ENCODE results near the gene CCL4.
"Not testable (repeated sequence)": the region's sequence is repeated elsewhere in the genome, so short reads cannot be mapped to it uniquely, and the experiment has no call there.

Gene CCL4

DNA sequence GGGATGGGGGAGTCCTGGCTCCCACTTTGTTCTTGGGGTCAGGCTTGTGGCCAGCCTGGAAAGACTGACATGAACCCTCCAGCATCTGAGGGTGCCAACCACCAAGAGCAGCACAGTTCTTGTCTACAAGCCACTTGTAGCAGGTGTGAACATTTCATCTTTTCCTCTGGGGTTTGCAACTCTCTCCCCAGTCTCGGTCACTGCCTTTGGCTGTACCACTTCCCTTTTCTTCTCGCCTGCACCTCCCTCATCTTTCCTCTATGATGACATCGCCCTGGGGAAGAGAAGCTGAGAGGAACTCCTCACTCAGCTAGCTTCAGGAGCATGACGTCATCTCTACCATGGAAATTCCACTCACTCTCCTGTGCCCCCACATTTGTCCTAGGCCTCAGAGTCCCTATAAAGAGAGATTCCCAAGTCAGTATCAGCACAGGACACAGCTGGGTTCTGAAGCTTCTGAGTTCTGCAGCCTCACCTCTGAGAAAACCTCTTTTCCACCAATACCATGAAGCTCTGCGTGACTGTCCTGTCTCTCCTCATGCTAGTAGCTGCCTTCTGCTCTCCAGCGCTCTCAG is at the start of gene CCL4:
Gene CCL4, plus strand, starts transcription at position 427 of the 575 bp plus-strand sequence. Its CDS starts 79 bp downstream, at position 506.
- not testable (repeated sequence) for DNase-seq (ENCODE audit: low read depth in 2 of 2)

DNA sequence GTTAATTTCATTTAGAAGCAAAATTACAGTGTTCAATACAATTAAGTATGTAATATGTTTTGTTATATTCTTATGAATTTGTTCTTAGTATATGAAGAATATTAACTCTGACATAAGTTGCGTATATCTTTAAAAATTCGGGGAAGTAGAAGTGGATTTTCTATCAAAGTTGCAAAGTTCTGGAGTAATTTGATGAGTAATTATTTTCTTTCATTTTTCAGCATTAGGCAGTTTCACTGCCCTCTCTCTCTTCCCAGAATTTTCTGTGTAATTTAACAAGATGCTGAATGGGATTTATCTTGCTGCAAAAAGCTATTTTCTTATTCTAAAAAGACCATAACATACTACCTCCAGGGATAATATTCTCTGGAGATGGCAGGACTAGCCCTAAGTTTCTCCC is 48.5 kb upstream of the CCL4 start:
- DNase-seq (ENCODE audit: low read depth in 2 of 2), result no peak

DNA sequence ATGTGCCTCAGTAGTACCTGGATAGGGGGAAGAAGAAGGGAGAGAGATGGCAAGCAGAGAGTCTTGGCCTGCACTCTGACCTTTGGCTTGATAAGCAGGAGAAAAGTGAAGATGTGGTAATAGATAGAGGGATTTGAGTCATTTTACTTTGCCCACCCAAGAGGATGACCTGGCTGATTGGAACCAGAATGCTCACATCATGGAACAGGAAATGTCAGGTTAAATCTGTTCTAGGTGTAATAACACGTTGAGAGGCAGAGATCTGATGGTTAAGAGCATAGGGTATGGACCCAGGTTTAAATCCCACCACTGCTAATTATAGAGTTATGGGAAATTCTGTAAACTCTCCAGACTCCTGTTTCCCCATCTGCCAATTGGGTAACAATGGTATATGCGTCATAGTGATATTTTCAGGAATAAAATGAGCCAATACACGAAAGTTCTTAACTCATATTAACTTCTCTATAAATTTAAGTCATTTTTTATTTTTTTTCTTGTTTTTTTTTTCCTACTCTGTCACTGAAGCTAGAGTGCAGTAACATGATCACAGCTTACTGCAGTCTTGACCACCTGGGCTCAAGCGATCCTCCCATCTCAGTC is 47.6 kb upstream of the CCL4 start:
- DNase-seq (ENCODE audit: low read depth in 2 of 2), result no peak

DNA sequence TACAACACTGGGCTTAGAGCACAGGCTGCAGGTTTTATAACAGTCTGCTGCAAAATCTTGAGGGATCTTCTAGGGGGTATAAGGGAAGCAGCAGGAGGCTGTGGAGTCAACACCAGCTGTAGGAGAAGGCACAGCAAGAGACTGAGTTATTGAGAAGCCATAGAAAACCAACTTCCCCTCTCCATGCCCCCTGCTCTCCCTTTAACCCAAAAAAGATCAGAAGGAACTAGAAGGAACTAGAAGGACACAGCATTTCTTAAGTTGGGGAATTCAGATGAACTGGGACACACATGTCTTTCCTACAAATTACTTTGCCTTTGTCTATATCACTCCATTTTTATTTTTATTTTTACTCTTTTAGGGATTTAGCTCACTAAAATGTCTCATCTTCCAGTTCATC is 45.7 kb upstream of the CCL4 start:
- no peak for DNase-seq (ENCODE audit: low read depth in 2 of 2)

DNA sequence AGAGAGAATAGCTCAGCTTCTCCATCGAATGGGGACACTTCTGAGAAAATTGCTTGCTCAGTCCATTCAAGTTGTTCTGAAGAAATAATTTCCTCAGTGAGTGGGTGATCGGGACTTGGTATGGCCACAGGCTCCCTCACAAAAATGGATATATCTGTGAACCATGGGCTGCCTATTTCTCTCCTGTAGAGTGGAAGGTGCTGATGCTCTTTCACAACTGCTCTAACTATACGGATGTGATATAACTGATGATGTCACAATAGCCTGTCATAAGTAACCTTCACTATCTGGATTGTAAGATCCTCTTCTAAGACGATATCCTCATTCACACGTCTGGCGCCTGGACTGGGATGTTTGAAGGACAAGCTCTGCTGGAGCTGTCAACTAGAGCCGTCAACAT is 44.2 kb upstream of the CCL4 start:
- no peak for DNase-seq (ENCODE audit: low read depth in 2 of 2)

DNA sequence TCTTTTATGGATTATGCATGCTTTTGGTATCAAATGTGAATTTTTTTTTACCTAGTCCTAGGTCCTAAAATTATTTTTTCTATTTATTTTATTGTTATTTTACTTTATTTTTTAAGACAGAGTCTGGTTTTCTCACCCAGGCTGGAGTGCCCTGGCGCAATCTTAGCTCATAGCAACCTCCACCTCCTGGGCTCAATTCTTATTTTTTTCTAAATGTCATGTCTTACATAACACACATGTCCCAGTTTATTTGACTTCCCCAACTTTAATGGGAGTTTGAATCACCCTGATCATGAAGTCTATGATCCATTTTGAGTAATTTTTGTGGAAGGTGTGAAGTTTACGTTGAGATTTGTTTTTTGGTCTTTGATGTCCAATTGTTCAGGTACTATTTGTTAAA is 42.8 kb upstream of the CCL4 start:
- no peak for DNase-seq (ENCODE audit: low read depth in 2 of 2)

DNA sequence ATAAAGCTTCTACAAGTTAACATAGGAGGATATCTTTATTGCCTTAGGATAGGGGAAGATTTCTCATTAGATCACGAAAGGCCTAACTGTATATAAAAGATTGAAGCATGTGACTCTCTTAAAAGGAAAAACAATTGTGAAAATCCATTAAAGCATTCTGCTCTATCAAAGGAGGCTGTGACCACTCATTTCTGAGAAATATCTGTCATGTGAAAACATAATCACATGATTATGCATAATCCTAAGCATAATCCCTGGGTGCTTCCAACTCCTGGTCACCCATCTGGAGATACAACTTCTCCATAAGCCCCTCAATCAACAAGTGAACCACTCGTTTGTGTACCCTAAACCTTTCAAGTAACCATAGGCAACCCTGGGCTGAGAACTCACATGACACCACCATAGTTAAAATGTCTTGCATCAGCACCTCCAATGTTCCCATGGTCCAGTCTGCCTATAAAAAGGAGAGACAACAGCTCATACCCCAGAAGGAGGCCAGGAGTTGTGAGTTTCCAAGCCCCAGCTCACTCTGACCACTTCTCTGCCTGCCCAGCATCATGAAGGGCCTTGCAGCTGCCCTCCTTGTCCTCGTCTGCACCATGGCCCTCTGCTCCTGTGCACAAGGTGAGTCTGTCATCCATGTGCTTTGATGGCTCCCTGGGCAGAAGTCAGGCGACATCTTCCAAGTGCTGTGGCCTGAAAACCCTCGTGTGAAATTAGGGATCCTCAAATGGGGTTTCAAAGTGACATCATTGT is 39.7 kb upstream of the CCL4 start, which contains the start of gene CCL18:
Gene CCL18, plus strand, starts transcription at position 487 of the 756 bp plus-strand sequence. Its CDS starts 71 bp downstream, at position 558.
- DNase-seq (ENCODE audit: low read depth in 2 of 2), result no peak

DNA sequence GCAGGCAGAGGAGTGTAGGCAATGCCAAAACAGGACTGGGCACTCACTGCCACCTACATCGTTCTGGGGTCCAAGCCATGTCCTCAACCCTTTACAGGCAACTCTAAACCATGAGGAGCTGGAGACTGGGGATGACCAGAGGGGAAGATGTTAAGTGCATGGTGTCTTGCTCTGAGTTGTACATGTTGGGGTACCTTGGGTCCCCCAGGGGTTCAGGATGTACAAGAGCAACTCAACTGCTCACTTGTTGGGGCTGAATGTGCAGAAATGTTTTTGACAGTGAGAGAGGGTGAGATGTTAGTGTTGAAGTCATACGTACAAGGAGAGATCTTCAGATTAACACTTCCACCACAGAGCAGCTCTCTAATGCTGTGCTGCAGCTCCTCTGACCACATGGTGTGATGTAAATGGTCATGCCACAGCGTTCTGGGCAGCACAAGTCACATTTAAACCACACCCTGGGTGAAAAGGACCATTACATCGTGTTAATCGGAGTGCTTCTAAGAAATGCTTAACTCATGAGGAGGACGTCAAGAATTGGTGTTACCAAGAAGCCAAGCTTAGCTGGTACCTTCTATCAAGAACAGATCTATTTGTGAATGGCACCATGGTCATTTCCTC is 37.2 kb upstream of the CCL4 start:
- DNase-seq (ENCODE audit: low read depth in 2 of 2), result no peak

DNA sequence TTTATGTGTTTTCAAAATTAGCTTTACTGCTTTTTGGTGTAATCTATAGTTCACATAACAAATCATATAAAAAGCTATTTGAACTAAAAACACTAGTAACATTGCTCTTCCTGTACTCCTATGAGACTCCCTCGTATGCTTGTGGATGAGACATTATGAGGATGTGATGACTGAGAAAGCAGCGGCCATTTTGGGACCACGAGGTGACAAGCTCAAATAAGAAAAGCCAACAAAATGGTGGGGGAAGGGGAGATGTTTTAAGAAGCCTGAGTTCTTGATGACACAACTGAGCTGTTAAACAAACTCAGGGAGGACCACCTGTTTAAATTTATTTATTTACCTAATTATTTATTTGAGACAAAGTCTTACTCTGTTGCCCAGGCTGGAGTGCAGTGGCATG is 35.1 kb upstream of the CCL4 start:
- no peak for DNase-seq (ENCODE audit: low read depth in 2 of 2)

DNA sequence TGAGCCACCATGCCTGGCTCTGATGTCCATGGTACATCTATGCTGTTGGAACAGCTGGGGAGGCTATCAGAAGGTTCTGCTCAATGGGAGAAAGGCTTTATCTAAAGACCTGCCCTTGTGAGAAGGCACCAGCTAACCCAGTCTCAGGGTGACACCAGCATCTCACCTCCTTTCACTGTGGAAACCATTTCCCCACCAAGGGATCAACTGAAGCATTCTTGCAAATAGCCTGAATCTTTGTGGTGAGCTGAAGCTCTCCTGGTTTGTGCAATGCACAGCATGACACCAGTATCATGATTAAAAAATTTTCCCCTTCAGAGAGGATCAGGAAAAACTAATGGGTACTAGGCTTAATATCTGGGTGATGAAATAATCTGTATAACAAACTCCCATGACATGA is 34.5 kb upstream of the CCL4 start:
- no peak for DNase-seq (ENCODE audit: low read depth in 2 of 2)

DNA sequence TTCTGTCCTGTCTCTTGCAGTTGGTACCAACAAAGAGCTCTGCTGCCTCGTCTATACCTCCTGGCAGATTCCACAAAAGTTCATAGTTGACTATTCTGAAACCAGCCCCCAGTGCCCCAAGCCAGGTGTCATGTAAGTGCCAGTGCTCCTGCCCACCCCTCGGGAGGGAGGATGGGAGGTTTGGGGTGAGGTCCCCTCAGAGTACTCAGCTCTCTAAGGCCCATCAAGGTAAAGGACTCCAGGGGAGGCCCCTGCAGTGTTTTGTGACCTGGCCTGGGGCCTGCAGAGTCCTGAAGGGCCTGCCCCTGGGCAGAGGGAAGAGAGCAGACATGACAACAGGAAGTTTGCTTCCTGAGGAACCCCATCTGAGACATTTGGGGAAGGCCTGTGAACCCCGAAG is 33.2 kb upstream of the CCL4 start:
- DNase-seq (ENCODE audit: low read depth in 2 of 2), result no peak

DNA sequence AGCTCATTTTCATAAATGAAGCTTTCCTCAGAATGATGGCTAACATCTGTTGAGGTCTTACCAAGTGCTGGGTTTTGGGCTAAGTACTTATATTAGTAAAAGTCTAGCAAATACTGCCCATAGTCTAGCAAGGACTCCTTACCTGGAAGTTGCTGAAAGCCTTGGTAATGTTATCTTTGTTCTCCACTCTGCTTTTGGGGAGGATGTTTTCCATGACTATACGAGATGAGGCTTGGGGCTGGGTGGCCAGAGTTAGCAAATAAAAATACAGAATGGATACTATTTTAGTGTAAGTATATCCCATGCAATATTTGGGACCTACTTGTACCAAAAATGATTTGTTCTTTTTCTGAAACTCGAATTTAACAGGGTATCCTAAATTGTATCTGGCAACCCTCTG is 31.9 kb upstream of the CCL4 start:
- DNase-seq (ENCODE audit: low read depth in 2 of 2), result no peak

DNA sequence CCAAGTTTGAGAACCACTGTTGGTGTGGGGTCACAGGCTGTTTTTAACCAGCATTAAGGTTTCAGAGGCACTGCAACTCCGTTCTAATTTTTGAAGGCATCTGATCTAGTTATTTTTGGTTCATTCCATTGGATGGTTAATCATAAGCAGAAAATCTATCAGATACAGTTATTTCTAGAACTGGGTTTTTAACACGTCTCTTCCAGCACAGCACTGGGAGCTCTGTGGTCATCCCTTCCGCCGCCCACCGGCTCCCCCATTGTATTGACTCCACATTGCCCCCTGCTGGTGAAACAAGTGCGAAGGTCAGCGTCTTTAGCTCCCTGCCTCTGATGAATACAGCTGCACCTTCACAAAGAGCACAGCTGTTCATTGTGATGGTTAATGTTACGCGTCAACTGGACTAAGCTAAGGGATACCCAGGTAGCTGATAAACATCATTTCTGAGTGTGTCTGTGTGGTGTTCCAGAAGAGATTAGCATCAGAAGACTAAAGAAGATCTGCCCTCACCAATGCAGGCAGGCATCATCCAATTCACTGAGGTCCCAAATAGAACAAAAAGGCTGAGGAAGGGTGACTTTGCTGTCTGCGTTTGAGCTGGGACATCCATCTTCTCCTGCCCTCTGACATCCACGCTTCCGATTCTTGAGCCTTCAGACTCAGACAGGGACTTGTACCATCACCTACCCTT is 31.1 kb upstream of the CCL4 start:
- DNase-seq (ENCODE audit: low read depth in 2 of 2), result peak; percentile 68 to 76

DNA sequence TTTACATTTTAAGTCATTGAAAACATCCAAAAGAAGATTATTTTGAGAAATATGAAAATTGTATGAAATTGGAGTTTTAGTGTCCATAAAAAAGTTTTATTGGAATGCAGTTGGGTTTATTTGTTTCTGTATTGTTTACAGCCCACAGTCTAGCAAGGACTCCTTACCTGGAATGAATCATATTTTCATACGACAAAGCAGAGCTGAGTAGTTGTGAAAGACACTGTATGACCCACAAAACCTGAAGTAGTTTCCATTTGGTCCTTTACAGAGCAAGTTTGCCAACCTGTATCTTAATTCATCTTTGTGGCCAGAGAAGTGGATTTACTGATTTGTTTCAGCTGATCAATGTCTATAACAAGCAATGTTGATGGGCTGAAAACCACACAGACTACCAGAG is 29.3 kb upstream of the CCL4 start:
- no peak for DNase-seq (ENCODE audit: low read depth in 2 of 2)

DNA sequence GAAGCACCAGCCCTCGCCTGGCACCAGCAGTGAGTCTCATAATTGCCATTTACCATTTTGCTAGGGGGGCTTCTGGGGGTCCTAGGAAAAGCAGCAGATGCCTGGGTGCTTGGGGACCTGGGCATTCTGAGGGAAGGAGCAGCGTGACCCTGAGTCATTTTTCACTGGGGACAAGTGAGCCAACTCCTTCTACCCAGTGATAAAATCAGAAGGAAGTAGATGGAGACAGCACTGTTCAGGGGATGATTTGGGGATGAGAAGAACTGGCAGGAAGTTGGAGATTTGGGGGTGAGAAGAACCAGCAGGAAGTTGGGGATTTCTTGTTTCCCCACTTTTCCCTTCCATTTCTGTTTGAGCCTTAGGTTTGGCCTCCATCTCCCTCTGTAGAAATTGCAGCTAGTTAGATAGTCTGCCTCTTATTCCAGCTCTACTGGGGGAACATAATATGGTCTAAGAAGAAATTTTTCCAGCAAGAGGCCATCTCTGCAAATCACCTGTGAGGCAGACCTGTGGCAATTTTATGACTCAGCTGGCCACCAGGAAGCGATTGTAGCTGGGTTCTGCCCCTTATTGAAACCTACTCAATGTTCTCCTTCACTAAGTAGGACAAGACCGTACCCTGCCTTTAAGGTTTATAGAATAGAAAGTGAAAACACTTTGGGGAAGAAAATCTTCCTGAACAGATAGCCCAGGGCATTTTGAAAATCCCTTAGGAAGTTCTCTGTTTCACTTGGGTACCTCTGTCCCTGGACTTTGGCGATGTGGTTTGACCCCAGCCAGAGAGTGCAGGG is 21.8 kb upstream of the CCL4 start:
- not testable (repeated sequence) for DNase-seq (ENCODE audit: low read depth in 2 of 2)

DNA sequence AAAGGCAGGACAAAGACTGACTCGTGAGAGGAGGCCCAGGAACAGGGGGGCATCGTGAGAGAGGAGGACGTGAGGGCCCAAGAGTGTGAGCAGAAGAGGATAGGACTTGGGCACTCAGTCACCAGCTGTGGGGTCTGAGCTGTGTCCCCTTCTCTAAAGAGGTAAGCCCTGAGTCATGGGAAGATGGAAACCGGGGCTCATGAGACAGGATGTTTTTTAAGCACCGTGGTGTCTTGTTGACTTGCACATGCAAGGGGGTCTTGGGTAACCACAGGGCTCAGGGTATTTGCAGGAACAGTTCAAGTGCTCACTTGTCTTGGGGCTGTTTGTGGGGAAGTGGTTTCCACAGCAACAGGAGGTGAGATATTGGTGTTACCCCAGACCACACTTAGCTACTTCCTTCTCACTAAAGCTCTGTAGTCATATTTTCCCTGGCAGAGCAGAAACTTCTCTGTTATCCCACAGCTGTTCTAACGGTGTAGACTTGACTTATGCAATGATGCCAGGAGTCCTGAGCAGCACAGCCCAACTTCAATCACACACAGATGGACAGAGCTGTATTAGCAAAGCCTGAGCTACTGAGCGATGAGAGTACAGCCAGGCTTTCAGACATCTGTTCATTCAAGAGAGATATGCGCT is 21.0 kb upstream of the CCL4 start:
- DNase-seq (ENCODE audit: low read depth in 2 of 2), result not testable (repeated sequence)

DNA sequence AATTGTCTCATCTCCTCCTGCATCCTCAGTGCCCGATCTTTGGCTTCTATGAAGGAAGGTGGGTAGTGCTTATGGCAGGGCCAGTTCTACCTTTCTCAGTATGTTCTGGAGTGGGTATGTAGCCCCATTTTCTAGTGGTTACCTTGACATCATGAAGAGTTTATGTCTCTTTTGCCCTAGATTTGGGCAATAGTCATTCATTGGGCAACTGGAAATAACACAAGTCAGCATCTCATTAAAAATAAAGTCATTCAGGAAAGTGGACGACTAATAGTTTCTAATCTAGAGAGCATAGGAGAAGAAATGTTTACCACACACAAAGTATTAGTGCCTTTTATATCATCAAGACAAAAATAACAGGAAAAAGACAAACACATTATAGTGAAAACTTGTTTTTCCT is 19.9 kb upstream of the CCL4 start:
- not testable (repeated sequence) for DNase-seq (ENCODE audit: low read depth in 2 of 2)

DNA sequence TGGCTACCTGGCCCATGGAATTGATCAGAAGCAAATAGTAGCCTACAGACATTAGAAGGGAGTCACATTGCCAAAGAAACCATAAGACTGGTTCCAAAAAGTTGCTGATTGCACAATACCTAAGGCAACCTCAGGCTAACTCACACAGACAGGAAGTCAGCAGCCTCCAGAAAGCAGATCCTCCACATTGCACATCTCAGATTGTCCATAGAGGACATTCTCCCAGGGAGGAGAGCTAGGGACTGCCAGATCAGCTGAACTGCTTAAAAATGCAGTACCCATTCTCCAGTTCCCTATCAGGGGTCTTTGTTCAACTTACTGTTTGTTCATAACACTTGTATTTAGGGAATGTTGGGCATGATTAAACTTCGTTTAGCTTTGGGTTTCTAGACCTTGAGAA is 17.9 kb upstream of the CCL4 start:
- no peak for DNase-seq (ENCODE audit: low read depth in 2 of 2)

DNA sequence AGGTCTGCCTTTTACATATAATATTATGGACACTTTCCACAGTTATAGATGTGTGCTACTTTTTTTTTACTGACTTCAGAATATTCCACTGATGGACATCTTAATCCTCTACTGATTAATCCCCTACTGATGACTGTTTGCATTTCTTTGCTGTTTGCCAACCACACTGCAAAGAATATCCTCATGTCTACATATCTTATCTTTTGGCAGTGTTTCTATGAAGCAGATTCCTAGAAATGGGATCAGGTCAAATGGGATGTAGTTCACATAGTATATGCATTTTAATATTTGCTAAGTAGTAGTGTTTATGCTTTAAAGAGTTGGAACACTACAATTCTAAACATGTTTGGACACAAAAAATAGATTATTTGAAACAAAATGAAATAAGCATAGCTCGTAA is 16.8 kb upstream of the CCL4 start:
- no peak for DNase-seq (ENCODE audit: low read depth in 2 of 2)

DNA sequence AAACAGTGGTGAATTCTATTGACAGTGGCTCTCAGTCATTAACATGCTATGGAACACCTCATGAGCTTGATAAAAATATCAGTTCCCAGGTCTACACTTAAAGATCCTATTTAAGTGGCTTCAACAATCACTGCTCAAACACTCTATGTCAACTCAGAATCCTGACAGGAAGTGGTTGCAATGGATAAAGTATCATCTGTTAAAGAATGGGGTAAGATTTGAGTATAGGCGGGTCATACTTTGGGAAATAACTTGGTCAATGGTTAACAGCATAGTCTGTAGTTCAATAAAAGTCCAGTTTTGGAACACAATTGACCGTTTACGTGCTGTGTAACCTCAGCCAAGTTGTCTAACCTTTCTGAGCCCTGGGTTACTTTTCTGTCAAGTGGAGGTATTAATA is 16.2 kb upstream of the CCL4 start:
- not testable (repeated sequence) for DNase-seq (ENCODE audit: low read depth in 2 of 2)
